GM21717 (cell line): Measurements from ENCODE around the gene GIGYF1.
A peak's percentile ranks its signal among the peaks of the same experiment; 100 is the strongest.
"Not testable (repeated sequence)": the region's sequence is repeated elsewhere in the genome, so short reads cannot be mapped to it uniquely, and the experiment has no call there.

Source experiments
- ATAC-seq: cut with Tn5 transposase; IDR thresholded peaks from one replicate; pipeline ENCODE4 v1.9.1; 2021; ENCODE audit warnings: mild to moderate bottlenecking, moderate library complexity; ENCODE audit not compliant: unreplicated experiment

Gene GIGYF1

DNA sequence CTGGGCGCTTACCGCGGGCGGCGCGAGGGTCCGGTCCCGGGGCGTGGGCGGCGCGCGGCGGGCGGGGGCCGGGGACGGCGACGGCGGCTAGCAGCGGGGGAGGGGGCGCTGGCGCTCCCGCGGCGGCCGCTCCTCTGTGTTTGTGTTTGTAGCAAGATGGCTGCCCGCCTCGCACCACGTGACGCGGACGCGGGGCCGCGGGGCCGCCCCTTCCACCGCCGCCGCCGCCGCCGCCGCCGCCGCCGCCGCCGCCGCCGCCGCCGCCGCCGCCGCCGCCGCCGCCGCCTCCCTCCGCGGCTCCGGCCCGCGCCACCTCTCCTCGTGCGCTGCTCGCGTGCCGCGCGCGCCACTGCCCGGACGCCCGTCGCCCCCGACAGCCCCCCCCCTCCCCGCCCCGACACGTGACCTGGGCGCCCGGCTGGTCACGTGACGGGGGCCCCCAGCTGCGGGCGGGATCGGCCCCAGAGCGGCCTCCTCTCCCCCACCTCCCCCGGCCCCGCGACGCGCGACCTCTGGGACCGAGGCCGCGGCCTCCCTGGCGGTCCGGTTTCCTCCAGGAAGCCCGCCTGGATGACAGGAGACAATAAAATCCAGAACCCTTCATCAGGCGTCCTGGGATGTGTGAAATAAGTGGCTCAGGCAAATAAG is at the start of gene GIGYF1:
TSS of gene GIGYF1 (minus strand) at position 153 of the 648 bp plus-strand sequence. CDS start 6,012 bp downstream, outside the sequence.
- ATAC-seq, result peak; percentile 36

DNA sequence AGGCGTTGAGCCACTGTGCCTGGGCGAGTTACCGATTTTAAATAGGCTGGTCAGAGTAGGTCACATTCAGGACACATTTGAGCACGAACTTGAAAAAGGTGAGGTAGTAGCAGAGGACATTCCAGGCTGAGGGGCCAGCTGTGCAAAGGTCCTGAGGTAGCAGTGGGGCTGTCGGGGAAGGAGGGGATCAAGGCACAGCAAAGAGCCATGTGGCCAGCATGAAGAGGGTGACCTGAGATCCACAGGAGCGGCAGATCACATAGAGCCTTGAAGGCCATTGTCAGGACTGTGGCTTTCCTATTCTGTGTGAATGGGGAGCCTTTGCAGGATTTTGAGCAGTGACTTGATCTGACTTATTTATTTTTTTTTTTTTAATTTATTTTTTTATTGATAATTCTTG is 45.9 kb upstream of the GIGYF1 start:
- ATAC-seq, result no peak

- no peak for ATAC-seq
These were observed 42.6 kb upstream of the GIGYF1 start for GRCh38 chr7:100736671-100737070.

DNA sequence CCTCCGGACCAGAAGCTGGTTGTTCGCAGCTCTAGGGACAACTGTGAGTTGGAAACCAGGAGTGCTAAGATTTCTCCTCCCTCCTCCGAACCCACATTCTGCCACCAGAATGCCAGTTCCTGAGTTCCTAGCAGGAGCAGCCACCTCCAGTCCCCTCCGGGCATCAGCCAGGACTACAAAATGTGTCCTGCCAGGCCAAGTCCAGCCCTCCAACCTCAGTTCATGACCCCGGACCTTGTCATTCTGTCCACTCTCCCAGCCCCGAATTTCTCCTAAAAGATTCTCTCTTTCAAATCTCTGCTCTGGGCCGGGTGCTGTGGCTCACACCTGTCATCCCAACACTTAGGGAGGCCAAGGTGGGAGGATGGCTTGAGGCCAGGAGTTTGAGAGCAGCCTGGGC is 41.7 kb upstream of the GIGYF1 start:
- ATAC-seq, result no peak

DNA sequence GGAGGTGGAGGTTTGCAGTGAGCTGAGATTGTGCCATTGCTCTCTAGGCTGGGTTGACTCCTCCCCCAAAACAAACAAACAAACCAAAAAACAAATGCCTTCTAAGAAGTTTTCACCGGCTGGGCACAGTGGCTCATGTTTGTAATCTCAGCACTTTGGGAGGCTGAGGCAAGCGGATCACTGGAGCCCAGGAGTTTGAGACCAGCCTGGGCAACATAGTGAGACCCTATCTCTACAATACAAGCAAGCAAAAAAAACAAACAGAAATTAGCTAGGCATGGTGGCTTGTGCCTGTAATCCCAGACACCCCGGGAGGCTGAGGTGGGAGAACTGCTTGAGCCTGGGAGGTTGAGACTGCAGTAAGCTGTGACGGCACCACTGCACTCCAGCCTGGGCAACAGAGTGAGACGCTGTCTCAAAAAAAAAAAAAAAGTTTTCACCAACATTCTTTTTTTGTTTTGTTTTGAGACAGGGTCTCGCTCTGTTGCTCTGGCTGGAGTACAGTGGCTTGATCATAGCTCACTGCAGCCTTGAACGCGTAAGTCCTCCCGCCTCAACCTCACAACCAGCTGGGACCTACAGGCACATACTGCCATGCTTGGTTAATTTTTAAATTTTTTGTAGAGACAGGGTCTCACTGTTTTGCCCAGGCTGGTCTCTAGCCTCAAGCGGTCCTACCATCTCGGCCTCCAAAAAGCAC is 38.0 kb upstream of the GIGYF1 start:
- ATAC-seq, result no peak

GRCh38 chr7:100730136-100730800 is 36.2 kb upstream of the GIGYF1 start:
- ATAC-seq, result no peak

DNA sequence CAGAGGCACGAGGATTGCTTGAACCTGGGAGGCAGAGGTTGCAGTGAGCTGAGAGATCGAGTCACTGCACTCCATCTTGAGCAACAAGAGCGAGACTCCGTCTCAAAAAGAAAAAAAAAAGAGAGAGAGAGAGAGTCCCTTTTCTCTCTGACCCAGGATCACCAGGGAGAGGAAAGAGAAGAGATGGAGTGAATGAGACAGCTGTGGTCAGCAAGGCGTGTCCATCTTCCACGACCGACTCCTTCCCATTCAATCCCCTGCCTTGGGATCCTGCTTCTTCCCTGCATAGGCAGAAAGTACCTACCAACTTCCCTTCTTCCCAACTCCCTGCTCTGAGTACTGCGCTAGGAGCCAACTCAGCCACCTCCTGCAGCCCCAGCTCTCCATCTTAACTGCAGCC is 34.1 kb upstream of the GIGYF1 start:
- ATAC-seq, result no peak

- ATAC-seq, result no peak
These were observed 33.1 kb upstream of the GIGYF1 start for GRCh38 chr7:100726996-100727761.

GRCh38 chr7:100724364-100724763 is 30.3 kb upstream of the GIGYF1 start:
- ATAC-seq, result not testable (repeated sequence)

DNA sequence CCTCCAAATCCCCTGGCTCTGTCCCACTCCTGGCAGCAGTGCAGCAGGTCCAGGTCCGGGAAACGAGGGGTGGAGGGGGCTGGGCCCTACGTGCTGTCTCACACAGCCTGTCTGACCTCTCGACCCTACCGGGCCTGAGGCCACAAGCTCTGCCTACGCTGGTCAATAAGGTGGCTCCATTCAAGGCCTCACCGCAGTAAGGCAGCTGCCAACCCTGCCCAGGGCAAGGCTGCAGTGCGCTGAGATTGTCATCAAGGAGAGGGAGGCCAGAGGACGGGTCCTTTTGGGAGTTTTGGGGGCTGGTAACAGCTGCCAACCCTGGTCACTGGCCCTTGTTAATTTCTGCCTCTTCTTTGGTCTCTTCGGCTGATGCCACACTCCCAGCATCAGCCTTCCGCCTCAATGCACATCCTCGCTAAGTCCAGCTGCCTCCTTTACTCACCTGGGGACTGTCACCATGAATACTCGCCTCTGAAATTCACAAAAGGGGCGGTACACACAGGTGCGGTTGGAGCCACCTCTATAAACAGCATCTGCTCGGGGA is 29.8 kb upstream of the GIGYF1 start:
- ATAC-seq, result no peak

- no peak for ATAC-seq
These were observed 28.6 kb upstream of the GIGYF1 start for GRCh38 chr7:100722480-100723212.

GRCh38 chr7:100721505-100721812 is 27.4 kb upstream of the GIGYF1 start:
- no peak for ATAC-seq

GRCh38 chr7:100720671-100721504 is 26.8 kb upstream of the GIGYF1 start:
- ATAC-seq, result no peak

GRCh38 chr7:100720279-100720670 is 26.2 kb upstream of the GIGYF1 start, which contains the start of gene EPO:
Gene EPO, plus strand, starts transcription at chr7:100720468. Its CDS starts 513 bp downstream, at chr7:100720981.
- ATAC-seq, result no peak

- no peak for ATAC-seq
These were observed 25.7 kb upstream of the GIGYF1 start for GRCh38 chr7:100719523-100720278.

DNA sequence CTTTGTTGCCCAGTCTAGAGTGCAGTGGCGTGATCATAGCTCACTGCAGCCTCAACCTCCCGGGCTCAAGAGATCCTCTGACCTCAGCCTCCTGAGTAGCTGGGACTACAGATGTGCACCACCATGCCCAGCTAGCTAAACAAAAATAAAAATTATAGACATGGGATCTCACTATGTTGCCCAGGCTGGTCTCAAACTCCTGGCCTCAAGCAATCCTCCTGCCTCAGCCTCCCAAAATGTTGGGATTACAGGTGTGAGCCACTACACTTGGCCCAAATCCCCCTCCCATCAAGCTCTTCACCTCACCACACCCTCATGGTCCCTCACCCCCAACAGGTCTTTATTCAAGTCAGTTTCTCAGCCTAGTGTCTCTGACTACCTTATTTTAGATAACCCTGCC is 23.0 kb upstream of the GIGYF1 start:
- ATAC-seq, result not testable (repeated sequence)

DNA sequence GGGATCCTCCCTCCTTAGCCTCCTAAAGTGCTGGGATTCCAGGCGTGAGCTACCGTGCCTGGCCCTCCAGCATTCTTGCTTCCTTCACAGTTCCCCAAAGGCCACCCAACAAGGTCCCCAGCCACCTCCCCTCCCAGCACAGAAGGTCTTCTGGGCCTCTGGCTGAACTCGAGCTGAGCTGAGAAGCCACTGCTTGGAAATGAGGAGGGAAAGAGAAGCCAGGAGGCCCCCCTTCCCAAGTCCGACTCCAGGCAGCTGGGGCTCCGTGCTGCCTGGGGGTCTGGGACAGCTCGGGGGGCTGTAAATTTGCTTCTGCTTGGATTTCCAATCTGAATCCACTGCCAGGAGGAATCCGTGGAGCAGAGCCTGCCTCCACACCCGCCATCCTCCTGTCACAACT is 20.7 kb upstream of the GIGYF1 start:
- ATAC-seq, result no peak

DNA sequence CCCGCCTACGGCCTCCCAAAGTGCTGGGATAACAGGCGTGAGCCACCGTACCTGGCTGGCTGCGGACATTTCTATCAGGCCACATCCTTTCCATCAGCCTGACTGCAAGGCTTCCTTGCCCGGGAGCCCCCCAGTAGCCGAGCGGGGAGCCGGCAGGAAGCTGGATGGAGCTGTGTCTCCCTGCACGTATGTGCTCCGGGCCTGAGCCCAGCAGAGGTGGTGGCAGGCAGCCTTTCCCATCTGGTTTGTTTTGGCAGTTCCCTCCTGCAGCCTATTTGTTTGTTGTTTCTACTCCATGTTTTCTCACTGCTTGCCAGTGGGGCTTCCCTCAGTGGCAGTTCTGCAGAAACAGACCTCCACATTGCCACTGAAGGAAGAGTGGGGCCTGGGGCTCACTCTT is 17.3 kb upstream of the GIGYF1 start:
- ATAC-seq, result no peak

DNA sequence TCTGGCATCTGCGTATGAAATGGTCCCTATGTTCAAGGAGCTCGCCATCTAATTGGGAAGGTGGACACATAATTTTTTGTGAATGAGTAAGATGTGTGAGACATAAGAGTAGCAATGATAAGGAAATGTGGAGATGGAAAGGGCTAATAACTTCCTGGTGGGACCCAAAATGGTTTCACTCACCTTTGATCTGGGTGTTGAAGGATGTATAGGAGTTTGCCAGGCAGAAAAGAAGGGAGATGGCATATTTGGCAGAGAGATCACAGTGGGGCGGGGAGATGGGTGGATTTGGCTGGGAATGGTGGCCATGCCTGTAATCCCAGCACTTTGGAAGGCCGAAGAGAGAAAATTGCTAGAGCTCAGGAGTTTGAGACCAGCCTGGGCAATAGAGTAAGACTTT is 16.4 kb upstream of the GIGYF1 start:
- no peak for ATAC-seq
